ENCODE data around the gene ZBTB17. TPM values are rescaled to one million over a fixed set of nuclear protein-coding genes. Genes with fewer than 3 reads are reported as not detected.

The ZBTB17 gene
- total and polyA plus RNA-seq, 2 of the 8 experiments (the other 6 are each of a cell fraction or from before 2014, with no cell fraction given): 24.7 to 36.2 TPM

GRCh38 chr1:15939181-15940109 is 36.5 kb downstream of the ZBTB17 start:
- no peak for FAIRE-seq
- Histone ChIP-seq H3K27me3 (replicated peaks in 1 of 4; ENCODE audit: control insufficient read depth in 3 of 4, extremely low read depth in 1 of 4, insufficient read depth in 3 of 4, low read length in 3 of 4) (no peaks in the 10 kb centered on the region; a peak in 1 of 7 replicates), H3K4me3 (ENCODE audit: extremely low read depth in 1 of 4, insufficient read depth in 2 of 4, low read depth in 3 of 4, low read length in 4 of 4) (no peak overlapping the region), H2BK5ac (ENCODE audit: low read depth, low read length) (no peak overlapping the region), H4K8ac (ENCODE audit: extremely low read depth, insufficient read depth, low read length) (no peak overlapping the region; the same call in 1 of the 2 replicates), H3K14ac (ENCODE audit: insufficient read length) (no peak overlapping the region), H2BK20ac (ENCODE audit: low read length) (no peak overlapping the region), H3K79me1 (ENCODE audit: low read depth, low read length) (no peaks in the 10 kb centered on the region; the same call in 1 of the 2 replicates), H3K27ac (ENCODE audit: low read depth, low read length) (no peak overlapping the region), H3K36me3 (ENCODE audit: control insufficient read depth in 2 of 4, insufficient read depth in 4 of 4, low read length in 3 of 4) (peaks cover 16 to 65% (median 39%) of the 10 kb centered on the region in 4 experiments), H4K20me1 (replicated peaks in 1 of 2; ENCODE audit: control insufficient read depth in 1 of 2, insufficient read depth in 2 of 2, low read length in 2 of 2) (peaks cover 2 to 15% of the 10 kb centered on the region in 2 experiments), H3K4ac (replicated peaks; ENCODE audit: insufficient read length, low read depth, low read length) (no peak overlapping the region), H2AFZ (ENCODE audit: low read length) (no peak overlapping the region), H3K18ac (ENCODE audit: extremely low read depth, low read length) (no peak overlapping the region), H4K91ac (replicated peaks; ENCODE audit: insufficient read length, low read length) (no peak overlapping the region), H2AK5ac (ENCODE audit: low read depth, low read length) (no peak overlapping the region), H3K9me3 (ENCODE audit: insufficient read depth in 2 of 2, low read depth in 1 of 2, low read length in 1 of 2) (no peaks in the 10 kb centered on the region), H3K9ac (replicated peaks in 1 of 4; ENCODE audit: extremely low read depth in 1 of 4, low read depth in 3 of 4, low read length in 3 of 4) (no peak overlapping the region), H4K5ac (ENCODE audit: insufficient read length, low read depth, low read length) (no peak overlapping the region), H2BK120ac (replicated peaks; ENCODE audit: low read depth, low read length) (no peak overlapping the region), H3K4me2 (ENCODE audit: insufficient read depth in 1 of 2, low read depth in 2 of 2, low read length in 2 of 2) (no peak overlapping the region), H2BK12ac (ENCODE audit: low read depth, low read length) (no peak overlapping the region), H3K79me2 (ENCODE audit: control insufficient read depth in 1 of 2, insufficient read depth in 2 of 2, low read length in 2 of 2) (no peaks in the 10 kb centered on the region), H3K23me2 (ENCODE audit: low read depth, low read length) (no peaks in the 10 kb centered on the region), H2BK15ac (ENCODE audit: low read length) (no peak overlapping the region), H3K56ac (replicated peaks; ENCODE audit: insufficient read length, low read depth, low read length) (no peak overlapping the region), H3K23ac (ENCODE audit: insufficient read length) (no peak overlapping the region), H3K4me1 (replicated peaks in 1 of 4; ENCODE audit: control insufficient read depth in 3 of 4, insufficient read depth in 4 of 4, low read length in 3 of 4) (no peaks in the 10 kb centered on the region; a peak in 1 of 7 replicates)
- POLR2A ChIA-PET (ENCODE audit: partially characterized antibody): no interaction called here
- 85% methylated on average over 15 of the region's 17 CpGs; no CpG with 5 or more reads in 1 of the 2 experiments for WGBS, 2 experiments (ENCODE audit: extremely low coverage in 1 of 2, insufficient coverage in 1 of 2, insufficient read length in 1 of 2, insufficient replicate concordance in 2 of 2, low coverage in 1 of 2, low lambda C conversion rate in 2 of 2, missing lambda C conversion rate in 1 of 2)
- CTCF ChIA-PET (ENCODE audit: partially characterized antibody): interaction anchor here (3.4 to 3.6 kb wide), 2 partner anchors 15 to 144 kb away, joined by 15 to 19 read pairs; no protein-coding TSS in a partner anchor
- DNase-seq (ENCODE audit: low read depth in 1 of 2, low spot score in 2 of 2): peak in 1 of 2 experiments; percentile 38
- TF ChIP-seq BCL11A (IDR thresholded peaks at IDR 0.05; ENCODE audit: low read depth in 2 of 2, low read length in 2 of 2): no peak
- no peak for TF ChIP-seq BRCA1 (IDR thresholded peaks at IDR 0.05; ENCODE audit: low read depth, low read length)

Data from H1 (cell line).